ENCODE results near the gene PLEKHA3. TPM values are rescaled to one million over a fixed set of nuclear protein-coding genes. Genes with fewer than 3 reads are reported as not detected.

PLEKHA3 gene
- total and polyA plus RNA-seq, 2 of the 4 experiments (the other 2 are of a cell fraction), result 3.9 to 5.5 TPM

DNA sequence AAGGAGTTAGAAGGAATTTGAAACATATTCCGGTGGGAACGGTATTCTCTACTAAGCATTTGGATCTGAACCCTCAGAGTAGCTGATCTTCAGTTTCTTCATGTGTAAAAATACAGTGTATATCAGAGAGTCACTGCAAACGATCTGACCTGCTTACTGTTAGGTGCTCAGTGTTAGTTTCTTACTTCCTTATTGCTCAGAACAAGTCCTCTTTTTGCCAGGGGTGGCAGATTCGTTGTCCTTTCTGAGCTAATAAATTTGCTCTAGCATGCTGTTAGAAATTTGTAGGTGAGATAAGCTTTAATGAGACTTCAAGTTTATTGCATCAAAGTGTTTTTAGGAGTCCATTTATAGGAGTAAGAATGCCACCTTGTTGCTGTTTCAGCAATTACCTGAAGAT, 15.8 kb downstream of the PLEKHA3 start:
- Histone ChIP-seq H3K36me3 (ENCODE audit: control insufficient read depth, insufficient read depth, low read length) (peaks cover 34% of the 10 kb centered on the region), H4K8ac (ENCODE audit: low read depth in 2 of 2, low read length in 2 of 2) (no peak overlapping the region), H2BK5ac (ENCODE audit: low read depth, low read length, poor library complexity, severe bottlenecking) (no peak overlapping the region), H3K4me1 (ENCODE audit: control insufficient read depth, insufficient read depth, low read length) (no peaks in the 10 kb centered on the region), H2AK9ac (replicated peaks; ENCODE audit: low read depth, low read length, poor library complexity) (no peak overlapping the region), H3K27ac (ENCODE audit: insufficient read depth, low read length) (no peak overlapping the region), H4K91ac (ENCODE audit: insufficient read depth, low read depth, low read length) (no peak overlapping the region), H3K27me3 (ENCODE audit: control insufficient read depth, insufficient read depth, low read length) (no peaks in the 10 kb centered on the region), H2AFZ (replicated peaks; ENCODE audit: low read length, poor library complexity) (no peak overlapping the region), H3K79me1 (ENCODE audit: low read depth in 1 of 2, low read length in 2 of 2) (peaks cover 7 to 11% of the 10 kb centered on the region in 2 experiments; a peak in 3 of 4 replicates), H2BK20ac (ENCODE audit: low read depth, low read length) (no peak overlapping the region), H3K18ac (ENCODE audit: low read depth, low read length) (no peak overlapping the region), H2BK15ac (ENCODE audit: low read depth, low read length) (no peak overlapping the region), H3K9me1 (ENCODE audit: insufficient read depth, low read length) (peaks cover 4% of the 10 kb centered on the region; the same call in 1 of the 2 replicates), H2AK5ac (ENCODE audit: low read depth, low read length) (no peak overlapping the region), H3K9me3 (ENCODE audit: control insufficient read depth, insufficient read depth, low read length) (no peaks in the 10 kb centered on the region), H3K14ac (replicated peaks; ENCODE audit: low read depth, low read length) (no peak overlapping the region), H4K5ac (ENCODE audit: low read depth, low read length) (no peak overlapping the region), H2BK120ac (ENCODE audit: low read depth, low read length) (no peak overlapping the region), H4K20me1 (ENCODE audit: insufficient read depth, low read length) (no peaks in the 10 kb centered on the region), H3K56ac (ENCODE audit: extremely low read depth, insufficient read depth, low read length) (no peak overlapping the region), H3K4me2 (ENCODE audit: low read depth, low read length) (no peak overlapping the region), H3K4me3 (ENCODE audit: insufficient read depth, low read depth, low read length) (no peak overlapping the region), H3K23ac (ENCODE audit: low read depth, low read length) (no peak overlapping the region), H3K4ac (ENCODE audit: low read depth, low read length) (no peak overlapping the region), H3K9ac (ENCODE audit: low read depth, low read length) (no peak overlapping the region)
- ATAC-seq (ENCODE audit: low read depth) (no peak), DNase-seq (no peak)
- no TSS peak for BruUV-seq (replicated peaks)
- no CpG with 5 or more reads among the region's 4 CpGs for WGBS, 2 experiments (ENCODE audit: extremely low coverage in 2 of 2, insufficient read length in 1 of 2)
- POLR2A ChIA-PET (ENCODE audit: unreplicated experiment), result no interaction called here
- intact Hi-C loops (cut with micrococcal nuclease) (no loop called here), in situ Hi-C loops (cut with MboI; ENCODE audit: low sequenced_read_pairs) (no loop called here), dilution Hi-C loops (cut with HindIII; ENCODE audit: low sequenced_read_pairs, unreplicated experiment) (no loop called here)
- TF ChIP-seq CHD1 (IDR thresholded peaks at IDR 0.05; ENCODE audit: low read depth, low read length), result no peak
- no peak for TF ChIP-seq POLR2A (IDR thresholded peaks at IDR 0.05; ENCODE audit: low read depth, low read length)
- TF ChIP-seq RFX5 (IDR thresholded peaks at IDR 0.05; ENCODE audit: low read depth, low read length), result no peak
- TF ChIP-seq NFE2L2 (IDR thresholded peaks at IDR 0.05; ENCODE audit: low read depth, low read length), result no peak
- no peak for TF ChIP-seq BHLHE40 (IDR thresholded peaks at IDR 0.05; ENCODE audit: low read depth, low read length)
- TF ChIP-seq, protein P1, sequence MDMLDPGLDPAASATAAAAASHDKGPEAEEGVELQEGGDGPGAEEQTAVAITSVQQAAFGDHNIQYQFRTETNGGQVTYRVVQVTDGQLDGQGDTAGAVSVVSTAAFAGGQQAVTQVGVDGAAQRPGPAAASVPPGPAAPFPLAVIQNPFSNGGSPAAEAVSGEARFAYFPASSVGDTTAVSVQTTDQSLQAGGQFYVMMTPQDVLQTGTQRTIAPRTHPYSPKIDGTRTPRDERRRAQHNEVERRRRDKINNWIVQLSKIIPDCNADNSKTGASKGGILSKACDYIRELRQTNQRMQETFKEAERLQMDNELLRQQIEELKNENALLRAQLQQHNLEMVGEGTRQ (IDR thresholded peaks at IDR 0.05; ENCODE audit: low read depth, low read length), result no peak
- TF ChIP-seq, protein P2, sequence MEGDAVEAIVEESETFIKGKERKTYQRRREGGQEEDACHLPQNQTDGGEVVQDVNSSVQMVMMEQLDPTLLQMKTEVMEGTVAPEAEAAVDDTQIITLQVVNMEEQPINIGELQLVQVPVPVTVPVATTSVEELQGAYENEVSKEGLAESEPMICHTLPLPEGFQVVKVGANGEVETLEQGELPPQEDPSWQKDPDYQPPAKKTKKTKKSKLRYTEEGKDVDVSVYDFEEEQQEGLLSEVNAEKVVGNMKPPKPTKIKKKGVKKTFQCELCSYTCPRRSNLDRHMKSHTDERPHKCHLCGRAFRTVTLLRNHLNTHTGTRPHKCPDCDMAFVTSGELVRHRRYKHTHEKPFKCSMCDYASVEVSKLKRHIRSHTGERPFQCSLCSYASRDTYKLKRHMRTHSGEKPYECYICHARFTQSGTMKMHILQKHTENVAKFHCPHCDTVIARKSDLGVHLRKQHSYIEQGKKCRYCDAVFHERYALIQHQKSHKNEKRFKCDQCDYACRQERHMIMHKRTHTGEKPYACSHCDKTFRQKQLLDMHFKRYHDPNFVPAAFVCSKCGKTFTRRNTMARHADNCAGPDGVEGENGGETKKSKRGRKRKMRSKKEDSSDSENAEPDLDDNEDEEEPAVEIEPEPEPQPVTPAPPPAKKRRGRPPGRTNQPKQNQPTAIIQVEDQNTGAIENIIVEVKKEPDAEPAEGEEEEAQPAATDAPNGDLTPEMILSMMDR (conservative IDR thresholded peaks at IDR 0.05; ENCODE audit: low read depth, low read length), result no peak
- CTCF ChIA-PET, result no interaction called here
